HG03520 (cell line): Measurements from ENCODE around the gene MAD2L1.

Experiments used
- ATAC-seq: cut with Tn5 transposase; IDR thresholded peaks from one replicate; pipeline ENCODE4 v1.9.1; 2021; ENCODE audit warnings: mild to moderate bottlenecking, moderate library complexity; ENCODE audit not compliant: unreplicated experiment

The MAD2L1 gene

GRCh38 chr4:120059036-120059435 lies 7.6 kb downstream of the MAD2L1 start:
- ATAC-seq: no peak

DNA sequence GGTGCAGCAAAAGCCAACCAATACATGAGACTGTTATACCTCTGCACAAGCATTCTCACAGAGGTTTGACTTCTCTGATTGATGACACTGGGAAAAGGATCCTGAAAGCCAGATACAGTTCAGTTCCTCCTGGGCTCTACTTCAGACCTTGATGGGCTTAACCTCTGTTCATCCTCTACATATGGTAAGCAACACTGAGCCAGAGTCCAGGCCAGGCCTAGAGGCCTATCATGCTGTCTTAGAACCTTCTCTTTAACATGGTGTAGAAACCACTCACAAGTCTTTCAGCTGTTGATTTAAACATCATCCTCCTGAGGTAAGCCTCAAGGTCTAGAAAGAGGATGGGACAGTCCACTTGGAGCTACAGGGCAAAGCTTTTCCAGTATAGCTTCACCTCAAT lies 9.2 kb downstream of the MAD2L1 start:
- ATAC-seq: no peak

GRCh38 chr4:120056246-120056645 lies 10.4 kb downstream of the MAD2L1 start:
- no peak for ATAC-seq

GRCh38 chr4:120055795-120056194 lies 10.9 kb downstream of the MAD2L1 start:
- ATAC-seq: no peak

GRCh38 chr4:120055162-120055561 lies 11.5 kb downstream of the MAD2L1 start:
- no peak for ATAC-seq

GRCh38 chr4:120053911-120054310 lies 12.7 kb downstream of the MAD2L1 start:
- ATAC-seq: peak; percentile 41

DNA sequence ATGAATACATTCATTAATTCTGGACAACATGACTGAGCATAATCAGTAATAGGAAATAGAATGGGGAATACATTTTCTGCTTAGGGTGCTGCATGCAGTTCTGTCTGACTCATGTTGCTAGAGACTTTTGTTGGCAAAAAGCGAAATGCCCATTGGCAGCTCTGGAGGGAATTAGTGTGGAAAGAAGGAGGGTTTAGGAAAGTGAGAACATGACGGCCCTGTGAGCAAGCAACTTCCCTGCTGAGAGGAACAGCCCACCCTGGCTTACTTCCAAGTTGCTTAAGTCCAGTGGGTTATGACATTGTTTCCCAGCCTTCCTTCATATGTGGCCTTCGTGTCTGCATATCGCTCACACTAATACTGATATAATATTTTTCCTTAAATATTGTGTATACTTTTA lies 13.8 kb downstream of the MAD2L1 start:
- no peak for ATAC-seq

- ATAC-seq: no peak
Observed at GRCh38 chr4:120051253-120051652, 15.4 kb downstream of the MAD2L1 start.

GRCh38 chr4:120049732-120050494 lies 16.7 kb downstream of the MAD2L1 start:
- peak; percentile 92 for ATAC-seq

DNA sequence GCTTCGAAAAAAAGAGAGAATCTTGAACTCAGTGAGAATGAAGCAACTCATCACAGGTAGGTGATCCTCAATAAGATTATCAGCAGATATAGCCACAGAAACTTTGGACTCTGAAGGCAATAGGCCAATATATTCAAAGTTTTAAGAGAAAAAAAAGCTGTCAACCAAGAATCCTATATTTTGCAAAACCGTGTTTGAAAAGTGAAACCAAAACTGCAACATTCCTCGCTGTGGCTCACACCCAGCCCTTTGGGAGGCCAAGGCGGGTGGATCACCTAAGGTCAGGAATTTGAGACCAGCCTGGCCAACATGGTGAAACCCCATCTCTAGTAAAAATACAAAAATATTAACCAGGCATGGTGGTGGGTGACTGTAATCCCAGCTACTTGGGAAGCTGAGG lies 22.8 kb downstream of the MAD2L1 start:
- ATAC-seq: no peak

DNA sequence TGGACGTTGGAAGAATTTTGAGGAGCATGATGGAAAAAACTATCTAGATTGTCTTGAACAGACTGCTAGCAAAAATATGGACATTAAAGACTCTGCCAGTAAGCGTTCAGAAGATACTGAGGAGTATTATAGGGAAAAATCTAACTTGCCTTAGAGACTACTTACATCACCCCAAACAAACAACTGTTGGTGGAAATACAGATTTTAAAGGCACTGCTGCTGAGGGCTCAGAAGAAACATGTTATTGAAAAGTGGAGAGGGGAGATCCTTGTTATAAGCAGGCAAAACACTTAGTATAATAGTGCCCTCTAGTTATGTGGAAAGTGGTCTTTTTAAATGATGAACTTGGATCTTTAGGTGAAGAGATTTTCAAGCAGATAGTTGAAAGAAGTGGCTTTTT lies 29.2 kb downstream of the MAD2L1 start:
- no peak for ATAC-seq

DNA sequence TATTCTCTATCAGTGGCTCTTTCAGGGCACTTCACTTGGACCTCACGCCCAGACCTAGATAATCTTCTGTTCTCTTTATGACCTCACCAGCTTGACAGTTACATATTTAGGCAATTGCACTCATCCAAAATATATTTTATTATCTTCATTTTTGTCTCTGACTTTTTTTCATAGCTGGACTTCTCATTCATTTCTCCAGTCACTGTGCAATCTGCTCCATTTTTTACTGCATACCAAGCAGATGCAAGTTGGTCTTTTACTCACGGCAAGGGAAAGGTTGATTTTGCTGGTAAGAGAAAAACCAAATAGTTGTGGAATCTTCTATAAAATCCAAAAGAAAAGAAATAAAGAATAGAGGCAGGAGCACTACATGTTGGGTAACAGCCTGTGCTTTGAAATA lies 31.7 kb downstream of the MAD2L1 start:
- no peak for ATAC-seq

DNA sequence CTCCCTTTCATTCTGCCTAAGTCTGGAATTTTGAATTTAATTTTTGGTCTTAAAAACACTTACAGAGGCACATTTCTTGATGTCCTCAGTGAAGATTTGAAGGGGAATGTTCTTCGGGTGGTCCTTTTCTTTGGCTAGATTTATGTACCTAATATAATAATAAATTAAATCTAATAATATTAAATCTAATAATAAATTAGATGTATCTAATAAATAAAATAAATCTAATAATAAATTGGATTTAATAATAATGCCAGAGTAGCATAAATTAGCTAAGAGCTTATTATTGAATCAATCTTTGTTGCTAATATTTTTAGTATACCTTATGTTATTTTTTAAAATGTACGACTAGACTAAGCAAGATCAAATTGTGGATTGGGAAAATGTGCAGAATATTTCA lies 39.8 kb downstream of the MAD2L1 start:
- ATAC-seq: no peak

DNA sequence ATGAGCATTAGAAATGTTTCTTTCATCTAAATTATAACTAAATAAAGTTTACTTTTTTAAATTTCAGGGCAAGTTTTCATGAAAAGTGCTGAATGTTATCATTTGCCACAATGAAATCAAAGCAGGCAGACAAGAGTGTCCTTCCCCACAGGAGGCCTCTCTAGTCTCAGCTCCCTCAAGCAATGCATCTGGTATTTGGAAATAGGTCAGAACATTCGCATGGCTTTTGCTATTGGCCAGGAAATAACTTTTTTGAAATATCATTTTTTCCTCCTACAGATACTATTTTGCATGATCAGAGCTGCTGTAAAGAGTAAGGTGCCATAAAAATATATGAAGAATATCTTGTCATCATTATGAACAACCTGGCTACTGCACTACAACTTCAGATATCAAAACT lies 41.1 kb downstream of the MAD2L1 start:
- ATAC-seq: no peak

- ATAC-seq: no peak
Observed at GRCh38 chr4:120018786-120019185, 47.9 kb downstream of the MAD2L1 start.

DNA sequence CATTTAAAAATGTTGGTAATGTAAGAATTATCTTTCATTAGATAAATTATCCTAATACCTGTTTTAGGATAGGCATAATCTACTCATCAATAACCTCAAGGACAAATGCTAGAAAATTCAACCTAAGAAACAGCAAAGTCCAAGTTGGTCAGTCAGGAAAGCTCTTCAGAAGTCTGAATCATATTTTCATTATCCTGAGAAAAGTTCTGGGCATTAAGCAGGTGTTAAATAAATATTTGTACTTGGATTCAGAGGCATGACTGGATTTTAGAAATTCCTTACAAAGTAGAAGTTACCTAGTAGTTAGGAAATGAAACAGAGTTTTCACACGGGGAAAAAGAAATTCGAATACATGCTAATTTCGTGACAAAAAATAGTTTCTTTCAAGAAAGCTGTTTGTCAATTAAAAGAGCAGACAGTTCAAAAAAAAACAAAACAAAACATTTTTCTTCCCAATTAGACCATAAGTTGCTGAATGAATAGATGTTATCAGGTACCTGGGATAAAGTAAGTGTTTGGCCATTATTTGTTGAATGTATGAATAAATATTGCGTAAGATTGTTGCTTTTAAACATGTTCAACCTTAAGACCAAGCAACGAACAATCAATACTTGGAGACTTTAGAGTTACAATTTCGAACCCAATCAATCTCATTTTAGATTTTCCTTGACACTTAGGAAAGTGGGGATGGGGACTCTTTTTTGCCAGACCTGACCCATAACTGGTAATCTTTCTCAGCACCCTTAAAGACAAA lies 48.5 kb downstream of the MAD2L1 start:
- ATAC-seq: no peak

- ATAC-seq: no peak
Observed at GRCh38 chr4:120011725-120012124, 54.9 kb downstream of the MAD2L1 start.

GRCh38 chr4:120010646-120011045 lies 56.0 kb downstream of the MAD2L1 start:
- ATAC-seq: no peak

DNA sequence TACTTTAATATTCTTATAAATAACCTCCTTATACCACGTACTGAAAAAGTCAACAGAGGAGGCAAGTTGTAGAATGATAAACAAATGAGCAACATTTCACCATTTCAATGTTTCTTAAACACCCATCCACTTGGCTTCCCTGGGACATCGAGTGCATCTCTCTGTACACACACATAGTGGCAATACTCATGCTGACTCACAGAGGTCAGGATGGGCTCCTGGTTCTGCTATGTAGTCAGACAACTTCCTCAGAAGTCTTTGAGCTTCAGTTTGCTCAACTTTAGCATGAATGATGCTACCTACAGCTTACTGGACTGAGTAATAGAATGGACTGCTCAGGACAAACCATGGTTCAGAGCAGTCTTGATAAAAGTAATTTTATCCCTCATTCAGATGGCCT lies 56.9 kb downstream of the MAD2L1 start:
- no peak for ATAC-seq

GRCh38 chr4:120008957-120009356 lies 57.7 kb downstream of the MAD2L1 start:
- no peak for ATAC-seq

DNA sequence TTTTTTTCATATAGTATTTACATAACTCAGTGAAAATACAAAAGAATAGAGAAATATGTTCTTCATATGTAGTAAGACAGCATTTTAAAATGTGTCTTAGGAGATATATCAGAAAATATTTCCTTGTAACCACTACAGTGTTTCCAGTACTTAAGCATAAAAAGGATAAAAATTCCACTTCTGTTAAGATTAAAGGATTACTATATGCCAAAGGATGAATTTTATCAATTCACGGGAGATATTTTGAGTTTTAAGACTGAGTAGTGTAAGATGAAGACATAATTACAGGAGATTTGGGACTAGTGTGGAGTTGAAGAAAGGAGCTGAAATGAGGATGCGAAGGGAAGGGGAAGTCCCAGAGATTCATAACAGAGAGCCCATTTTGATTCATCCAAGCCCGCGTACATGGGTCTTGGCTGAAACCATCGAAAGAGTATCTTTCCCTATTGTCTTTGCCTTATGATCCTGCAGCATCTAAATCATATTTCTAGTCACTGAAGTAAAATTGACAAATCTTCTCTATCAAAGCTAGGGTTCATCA lies 58.7 kb downstream of the MAD2L1 start:
- no peak for ATAC-seq

- ATAC-seq: peak; percentile 36
Observed at GRCh38 chr4:120007191-120007871, 59.3 kb downstream of the MAD2L1 start.
